ENCODE measurements around the gene ST3GAL5.

Gene ST3GAL5

DNA sequence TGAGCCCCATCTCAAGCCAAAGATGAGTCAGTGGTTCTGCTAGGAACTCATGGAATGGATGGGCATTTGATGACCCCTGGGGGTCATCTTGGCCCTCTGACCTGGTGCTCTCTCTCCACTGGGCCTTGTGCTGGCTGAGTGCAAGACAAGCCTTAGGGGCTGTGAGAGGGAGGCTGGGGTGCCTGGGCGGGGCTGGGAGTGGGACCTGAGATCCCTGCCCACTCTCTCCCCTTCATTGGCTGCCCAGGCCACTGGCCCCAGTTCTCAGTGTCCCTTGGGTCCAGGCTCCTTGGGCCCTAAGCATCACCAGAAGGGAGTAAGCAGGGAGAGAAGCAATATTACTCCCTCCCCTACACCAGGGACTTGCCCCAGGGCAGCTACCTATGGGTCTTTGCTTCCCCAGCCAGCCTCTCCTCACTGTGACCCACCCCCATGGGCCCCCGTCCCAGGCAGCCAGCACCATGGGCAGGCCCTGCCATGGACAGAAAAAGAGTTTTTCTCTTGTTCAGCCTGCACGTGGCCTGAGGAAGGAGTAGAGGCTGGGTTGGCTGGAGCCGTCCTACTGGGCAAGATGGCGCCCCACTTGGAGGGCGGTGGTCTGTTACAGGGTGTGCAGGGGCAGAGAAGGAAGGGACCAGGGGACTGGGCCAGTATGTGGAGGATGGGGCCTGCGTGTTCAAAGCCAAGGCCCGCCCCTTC lies 101.4 kb downstream of the ST3GAL5 start:
- DNase-seq, result no peak

Measured in NCI-H82 (cell line).